HG03103 (cell line): ENCODE data around the gene NOA1.

ENCODE experiments used
- ATAC-seq: cut with Tn5 transposase; IDR thresholded peaks from one replicate; pipeline ENCODE4 v1.9.1; 2021; ENCODE audit warnings: low read depth; ENCODE audit not compliant: unreplicated experiment

The NOA1 gene

DNA sequence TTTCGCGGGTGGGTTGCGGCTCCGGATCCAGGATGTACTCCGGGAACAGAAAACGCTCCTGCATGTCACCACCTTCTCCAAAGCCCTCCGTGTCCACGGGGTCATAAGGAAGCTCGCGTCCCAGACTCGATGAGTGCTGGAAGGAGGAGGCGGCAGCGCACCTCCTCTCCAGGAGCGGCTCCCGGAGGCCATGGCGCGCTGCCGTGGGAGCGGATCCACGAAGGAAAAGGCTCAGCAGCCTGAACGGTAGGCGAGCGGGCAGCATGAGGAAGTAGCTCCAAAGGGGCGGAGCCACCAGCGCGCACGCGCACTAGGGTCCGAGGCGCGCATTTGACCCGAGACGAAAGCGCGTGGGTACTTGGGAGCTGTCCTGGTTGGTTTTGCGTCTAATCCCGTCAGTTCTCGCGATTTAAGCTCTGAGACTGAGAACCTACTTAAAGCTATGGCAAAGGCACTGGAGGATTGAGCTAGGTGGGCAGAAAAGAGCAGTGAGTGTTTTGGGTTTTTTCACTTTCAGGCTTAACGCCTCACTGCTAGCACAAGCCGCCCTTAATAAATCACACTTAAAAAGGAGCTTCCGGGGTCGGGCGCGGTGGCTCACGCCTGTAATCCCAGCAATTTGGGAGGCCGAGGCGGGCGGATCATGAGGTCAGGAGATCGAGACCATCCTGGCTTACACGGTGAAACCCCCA, at the start of gene NOA1:
NOA1 (minus strand) TSS at position 286 of the 692 bp plus-strand sequence; CDS start at position 265, 21 bp downstream.
- peak; percentile 81 for ATAC-seq

DNA sequence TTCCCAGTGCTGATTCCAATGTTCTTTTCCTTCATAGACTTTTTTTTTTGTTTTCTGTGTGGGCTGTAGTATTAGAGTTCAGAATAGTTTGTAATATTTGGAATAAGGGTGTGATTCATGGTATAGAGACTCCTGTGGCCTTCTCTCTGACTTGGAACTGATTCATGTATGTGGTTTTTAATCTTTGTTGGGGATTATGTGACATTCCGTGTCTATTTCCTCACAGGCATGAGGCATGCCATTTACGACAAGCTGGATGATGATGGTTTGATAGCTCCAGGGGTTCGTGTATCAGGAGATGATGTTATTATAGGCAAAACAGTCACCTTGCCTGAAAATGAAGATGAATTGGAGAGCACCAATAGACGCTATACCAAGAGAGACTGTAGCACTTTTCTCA, 45.7 kb upstream of the NOA1 start:
- ATAC-seq = no peak

DNA sequence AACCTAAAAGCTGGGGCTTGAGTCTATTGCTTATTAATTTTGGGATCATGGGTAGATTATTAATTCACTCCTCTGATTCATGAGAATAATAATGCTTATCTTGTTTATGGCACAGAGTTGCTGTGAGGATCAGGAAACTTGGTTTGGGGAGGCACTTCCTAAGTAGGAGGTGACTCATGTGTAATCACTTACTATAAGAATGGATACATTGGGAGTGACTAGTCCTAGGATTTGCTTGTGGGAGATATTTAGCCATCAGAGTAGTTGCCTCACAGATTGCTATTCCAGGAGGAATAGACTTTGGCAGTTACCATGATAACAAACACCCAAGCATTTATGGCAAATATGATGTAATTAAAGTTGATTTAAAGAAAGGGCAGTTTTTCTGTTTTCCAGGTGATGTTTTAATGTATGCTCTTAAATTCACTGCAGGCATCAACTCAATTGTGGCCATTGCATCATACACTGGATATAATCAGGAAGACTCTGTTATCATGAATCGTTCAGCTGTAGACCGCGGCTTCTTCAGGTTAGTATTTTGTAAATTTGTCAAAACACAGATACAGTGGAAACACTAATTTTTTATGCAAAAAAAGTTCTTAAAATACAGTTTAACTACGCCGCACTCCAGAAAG, 43.2 kb upstream of the NOA1 start:
- ATAC-seq = no peak

DNA sequence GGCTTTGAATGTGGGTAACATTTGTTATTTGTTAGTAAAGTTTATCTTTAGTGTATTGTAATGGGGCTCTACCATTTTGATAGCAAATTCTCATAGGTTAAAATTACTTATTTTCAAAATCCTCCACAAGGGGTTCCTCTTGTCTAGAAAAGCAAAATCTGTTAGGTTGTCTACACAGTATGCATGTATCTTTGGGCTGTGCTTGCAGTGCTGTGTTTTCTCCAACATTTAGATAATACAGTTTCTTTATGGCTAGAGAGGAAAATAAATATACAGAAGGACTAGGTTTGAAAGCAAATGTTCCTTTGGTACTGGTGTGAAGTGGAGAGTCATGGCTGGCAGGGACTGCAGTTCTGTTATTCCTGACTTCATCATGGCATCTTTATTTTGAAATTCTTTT, 41.6 kb upstream of the NOA1 start:
- no peak for ATAC-seq

DNA sequence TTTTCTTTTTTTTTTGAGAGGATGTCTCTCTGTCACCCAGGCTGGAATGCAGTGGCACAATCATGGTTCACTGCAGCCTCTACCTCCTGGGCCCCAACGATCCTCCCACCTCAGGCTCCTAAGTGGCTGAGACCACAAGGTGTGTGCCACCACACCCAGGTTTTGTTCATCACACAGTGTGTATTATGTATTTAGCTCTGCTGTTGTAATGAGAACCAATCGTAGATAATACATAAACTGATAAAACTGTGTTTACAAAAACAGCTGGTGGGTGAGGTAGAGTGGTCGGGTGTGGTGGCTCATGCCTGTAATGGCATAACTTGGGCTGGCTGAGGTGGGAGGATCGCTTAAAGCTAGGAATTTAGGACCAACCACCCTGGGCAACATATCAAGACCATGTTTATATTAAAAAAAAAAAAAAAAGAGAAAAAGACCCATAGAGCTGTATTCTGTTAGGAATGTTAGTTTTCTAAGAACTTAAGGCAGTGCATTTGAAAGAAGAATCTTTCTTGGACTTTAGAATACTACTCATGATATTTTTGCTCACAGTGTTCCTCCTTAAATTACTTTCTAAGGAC, 36.2 kb upstream of the NOA1 start:
- ATAC-seq = no peak

DNA sequence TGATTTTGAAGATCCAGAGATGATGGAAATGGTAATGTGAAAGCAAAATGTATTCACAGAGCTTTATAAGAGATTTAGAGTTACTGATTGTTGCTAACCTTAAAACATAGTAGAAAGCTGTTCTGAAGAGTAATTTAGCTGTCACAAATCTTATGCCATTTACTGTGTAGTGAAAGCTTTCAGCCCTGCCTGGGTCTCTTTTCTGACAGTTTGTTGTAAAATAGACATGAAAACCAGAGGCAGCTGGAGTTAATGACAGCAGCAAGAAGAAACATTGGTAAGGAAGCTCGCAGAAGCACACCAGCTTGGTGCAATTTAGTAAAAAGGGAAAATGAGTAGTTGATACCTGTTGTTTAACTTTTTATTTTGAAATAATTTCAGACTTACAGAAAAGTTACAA, 22.3 kb upstream of the NOA1 start:
- no peak for ATAC-seq

DNA sequence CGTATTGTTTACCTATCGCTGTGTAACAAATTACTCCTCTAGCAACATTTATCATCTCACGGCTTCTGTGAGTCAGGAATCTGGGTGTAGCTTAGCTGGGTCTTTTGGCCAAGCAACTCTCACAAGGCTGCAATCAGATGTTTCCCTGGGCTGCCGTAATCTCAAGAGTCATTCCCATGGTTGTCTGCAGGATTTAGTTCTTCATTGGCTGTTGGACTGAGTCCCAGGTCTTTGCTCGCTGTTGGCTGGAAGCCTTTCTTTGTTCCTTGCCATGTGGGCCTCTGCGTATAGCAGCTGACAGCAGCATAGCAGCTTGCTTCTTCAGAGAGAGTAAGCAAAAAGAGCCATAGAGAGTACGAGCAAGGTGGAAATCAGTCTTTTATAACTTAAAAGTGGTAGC, 18.1 kb upstream of the NOA1 start:
- ATAC-seq = no peak

DNA sequence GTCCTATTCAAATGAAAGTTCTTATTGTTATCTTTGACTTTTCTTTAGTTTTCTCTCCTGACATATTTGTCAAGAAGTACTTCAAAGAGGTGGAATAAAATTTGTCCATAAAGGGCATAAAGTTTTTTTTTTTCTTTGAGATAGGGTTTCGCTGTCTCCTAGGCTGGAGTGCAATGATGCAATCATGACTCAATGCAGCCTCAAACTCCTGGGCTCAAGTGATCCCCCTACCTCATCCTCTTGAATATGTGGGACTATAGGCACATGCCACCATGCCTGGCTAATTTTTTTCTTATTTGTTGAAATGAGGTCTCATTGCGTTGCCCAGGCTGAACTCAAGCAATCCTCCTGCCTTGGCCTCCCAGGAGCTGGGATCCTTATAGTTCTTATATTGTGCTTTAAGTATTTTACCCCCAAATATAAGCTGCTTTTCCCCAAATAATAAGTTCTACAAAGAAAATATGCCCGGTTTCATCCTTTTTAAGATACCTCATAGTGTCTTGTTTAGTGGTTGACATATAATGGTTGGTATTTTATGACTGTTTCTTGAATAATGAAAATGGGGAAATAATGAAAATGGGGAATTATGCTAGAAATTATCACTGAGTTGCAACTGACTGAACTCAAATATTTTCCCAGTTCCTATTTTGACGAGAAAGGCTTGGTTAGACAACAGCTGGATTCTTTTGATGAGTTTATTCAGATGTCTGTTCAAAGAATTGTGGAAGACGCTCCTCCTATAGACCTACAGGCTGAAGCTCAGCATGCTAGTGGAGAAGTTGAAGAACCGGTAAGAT, 12.9 kb upstream of the NOA1 start:
- ATAC-seq = no peak

DNA sequence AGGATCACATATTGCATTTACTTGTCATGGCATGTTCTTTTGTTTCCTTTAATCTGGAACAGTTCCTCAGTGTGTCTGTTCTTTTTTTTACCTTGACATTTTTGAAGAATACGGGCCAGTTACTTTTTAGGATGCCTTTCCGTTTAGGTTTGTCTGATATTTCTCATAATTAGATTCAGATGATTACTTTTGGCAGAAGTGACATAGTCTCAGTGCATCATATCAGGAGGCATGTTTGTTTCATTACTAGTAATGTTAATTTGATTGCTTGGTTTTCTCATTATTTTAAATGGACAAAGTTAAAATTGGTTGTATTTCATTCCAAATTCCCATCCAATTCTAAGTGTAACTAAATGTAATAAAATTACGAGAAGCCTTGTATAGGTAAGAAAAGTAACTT, 9.5 kb upstream of the NOA1 start:
- ATAC-seq = no peak

DNA sequence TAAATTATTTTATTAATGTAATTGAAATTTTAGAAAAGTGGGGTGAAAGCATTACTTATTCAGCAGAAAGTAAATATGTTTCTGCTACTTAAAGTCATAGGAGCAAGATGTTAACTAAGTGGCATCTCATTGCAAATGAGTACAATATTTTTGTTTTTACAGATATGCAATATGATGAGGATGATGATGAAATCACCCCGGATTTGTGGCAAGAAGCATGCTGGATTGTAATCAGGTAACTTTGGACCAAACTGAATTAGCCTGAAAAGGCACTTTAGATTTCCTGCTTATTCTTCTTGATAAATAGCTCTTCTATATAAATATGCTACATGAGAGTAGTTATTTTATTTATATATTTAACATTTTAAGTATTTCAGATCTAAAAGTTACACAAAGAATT, 8.8 kb upstream of the NOA1 start:
- ATAC-seq = no peak

DNA sequence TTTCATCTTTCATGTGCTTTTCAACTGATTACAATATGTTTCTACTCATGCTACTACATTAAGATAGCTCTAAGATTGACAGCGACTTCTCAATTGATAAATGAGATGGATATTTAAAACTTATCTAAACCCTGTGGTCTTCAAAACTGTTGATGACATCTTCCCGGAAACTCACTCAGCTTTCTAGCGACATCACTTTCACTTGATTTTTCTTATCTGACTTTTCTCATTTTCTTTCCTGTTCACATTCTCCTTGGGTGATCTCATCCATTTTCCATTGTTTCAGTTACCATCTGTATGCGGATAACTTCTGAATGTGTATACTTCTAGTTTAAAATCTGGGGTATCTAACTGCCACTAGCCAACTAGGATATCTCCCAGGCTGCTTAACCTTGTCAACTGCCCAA, 4.4 kb upstream of the NOA1 start:
- ATAC-seq = no peak

DNA sequence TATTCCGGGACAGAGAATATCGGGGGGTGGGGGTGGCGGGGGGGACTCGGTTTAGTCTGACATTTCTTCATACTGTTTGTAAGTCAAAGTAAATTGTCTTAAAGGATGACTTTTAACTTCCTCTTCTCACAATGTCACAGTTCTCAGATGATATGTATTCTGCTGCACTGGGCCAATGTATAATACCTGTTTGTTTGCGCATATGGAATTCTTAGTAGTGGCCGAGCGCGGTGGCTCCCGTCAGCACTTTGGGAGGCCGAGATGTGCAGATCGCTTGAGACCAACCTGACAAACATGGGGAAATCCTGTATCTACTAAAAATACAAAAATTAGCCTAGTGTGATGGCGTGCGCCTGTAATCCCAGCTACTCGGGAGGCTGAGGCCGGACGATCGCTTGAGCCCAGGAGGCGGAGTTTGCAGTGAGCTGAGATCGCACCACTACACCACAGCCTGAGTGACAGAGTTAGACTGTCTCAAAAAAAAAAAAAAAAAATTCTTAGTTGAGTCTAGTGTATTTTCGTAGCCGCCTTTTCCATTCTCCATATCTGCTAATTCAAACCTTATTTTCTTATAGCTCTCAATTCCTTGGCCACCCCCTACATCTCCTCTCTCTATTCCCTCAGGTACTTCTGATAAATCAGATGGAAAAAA, 2.1 kb upstream of the NOA1 start:
- ATAC-seq = no peak

DNA sequence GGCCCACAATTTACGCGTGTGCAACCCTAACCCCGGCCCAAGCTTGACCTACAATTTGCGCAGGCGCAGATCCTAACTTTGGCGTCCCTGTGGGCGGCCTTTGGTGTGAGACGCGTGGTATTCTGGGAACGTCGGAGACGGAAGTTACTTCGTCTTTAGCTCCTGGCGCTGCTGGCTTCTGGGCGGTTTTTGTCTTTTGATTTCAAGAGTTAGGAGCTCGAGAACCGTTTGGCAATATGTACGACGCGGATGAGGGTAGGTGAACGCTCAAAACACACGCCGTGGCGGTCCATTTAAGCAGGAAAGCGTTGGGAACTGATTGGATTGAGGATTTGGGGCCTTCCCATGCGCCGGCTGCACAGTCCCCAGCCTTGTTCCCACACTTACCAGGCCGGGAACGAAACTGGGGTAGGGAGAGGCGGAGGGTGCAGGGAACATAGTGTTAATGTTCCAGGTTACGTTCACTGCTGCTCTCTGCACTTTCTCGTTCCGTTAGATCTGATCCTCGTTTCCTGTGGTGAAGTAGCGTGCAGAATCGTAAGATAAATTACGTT, 1.4 kb upstream of the NOA1 start, which contains the start of gene POLR2B:
POLR2B (plus strand) TSS at position 147 of the 554 bp plus-strand sequence; CDS start at position 237, 90 bp downstream.
- peak; percentile 46 for ATAC-seq

DNA sequence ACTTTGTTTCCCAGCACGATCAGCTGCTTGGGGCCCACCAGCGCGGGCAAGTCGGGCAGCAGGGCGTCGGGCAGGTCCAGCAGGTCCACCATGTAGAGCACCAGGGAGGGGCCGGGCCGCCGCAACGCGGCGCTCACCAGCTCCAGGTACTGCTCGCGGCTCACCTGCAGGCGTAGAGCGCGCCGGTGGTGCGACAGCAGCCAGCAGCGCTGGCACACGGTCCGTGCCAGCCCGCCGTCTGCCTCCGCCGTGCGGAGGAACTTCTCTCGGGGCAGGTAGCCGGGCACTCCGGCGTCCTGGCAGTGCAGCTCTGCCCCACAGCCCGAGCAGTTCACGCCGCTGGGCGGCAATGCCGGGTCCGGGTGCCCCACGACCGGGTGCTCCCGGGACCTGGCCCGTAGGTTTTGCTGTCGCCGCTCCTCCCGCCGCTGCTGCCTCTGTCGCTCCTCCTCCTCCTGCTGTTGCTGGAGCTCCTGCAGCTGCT, 527 bp downstream of the NOA1 start:
- peak; percentile 18 for ATAC-seq

DNA sequence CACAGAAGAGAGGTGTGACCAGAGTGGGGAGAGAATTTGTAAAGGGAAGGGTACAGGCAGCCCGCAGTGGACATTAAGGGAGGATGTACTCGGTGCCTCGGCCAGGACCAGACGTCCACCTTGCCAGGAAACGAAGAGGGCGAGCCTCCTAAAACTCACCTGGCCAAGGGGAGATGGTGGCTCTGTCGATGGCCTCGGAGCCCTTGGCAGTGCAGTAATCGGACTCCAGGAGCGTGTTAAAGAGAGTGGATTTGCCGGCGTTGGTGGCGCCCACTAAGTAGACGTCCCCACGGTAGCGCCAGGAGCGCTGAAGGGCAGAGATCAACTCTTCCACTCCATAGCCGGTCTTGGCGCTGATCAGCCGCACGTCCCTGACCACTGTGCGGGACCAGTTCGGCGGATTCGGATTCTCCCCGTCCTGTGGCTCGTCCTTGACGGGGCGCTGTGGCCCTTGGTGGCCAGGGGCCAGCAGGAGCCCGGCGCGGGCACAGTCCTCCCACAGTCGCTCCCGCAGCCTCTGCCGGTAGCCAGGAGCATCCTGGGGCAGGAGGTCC, 1.0 kb downstream of the NOA1 start:
- no peak for ATAC-seq

DNA sequence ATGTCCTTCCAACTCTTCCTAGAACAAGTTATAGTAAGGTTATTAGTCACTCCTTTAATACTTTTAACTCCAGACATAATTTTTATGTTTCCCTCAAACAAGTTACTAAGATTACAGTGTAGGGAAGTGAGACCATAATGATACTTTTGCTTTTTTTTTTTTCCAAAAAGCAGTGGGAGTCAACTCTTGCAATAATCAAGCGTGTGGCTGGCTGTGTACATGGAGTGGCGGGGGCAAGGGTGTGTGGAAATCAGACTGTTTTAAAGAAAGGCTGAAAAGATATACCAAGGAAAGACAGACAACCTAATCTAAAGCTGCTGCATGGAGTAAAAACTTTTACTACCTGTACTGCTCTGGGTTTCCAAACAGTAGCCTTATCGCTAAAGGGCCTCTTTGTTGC, 4.1 kb downstream of the NOA1 start:
- no peak for ATAC-seq

DNA sequence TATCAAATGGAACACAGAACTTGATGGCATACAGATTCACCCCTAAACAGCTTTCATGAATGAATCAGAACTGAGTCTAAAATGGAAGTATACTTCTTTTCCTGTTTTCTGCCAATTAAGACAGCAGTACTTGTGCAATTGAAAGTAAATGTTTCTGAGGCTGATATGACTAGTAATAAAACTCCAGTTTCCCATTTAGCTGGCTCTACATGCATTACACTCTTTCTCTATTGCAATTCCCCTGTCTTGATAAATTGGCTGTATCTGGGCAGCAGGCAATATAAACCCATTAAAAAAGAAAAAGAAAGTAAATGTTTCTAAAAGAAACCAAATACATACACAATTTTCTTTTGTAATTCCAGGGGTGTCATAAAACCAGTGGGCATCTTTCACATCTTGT, 4.6 kb downstream of the NOA1 start:
- no peak for ATAC-seq

DNA sequence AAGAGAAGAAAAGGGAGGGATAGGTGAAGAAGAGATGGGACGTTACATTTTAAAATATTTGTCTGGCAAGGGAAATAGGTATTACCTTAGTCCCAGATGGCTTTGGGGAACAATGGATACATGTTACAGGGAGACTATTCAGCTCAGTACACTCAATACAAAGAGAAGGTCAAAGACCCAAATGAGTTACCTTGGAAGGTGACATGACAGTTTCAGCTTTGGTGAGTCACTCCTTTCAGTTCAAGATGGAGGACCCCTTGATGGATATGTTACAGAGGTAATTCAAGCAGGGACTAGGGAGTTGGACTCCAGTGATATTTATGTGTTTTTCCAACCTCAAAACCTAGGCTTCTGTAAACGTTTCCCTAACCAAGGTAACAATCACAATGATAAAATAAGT, 5.0 kb downstream of the NOA1 start:
- ATAC-seq = no peak

DNA sequence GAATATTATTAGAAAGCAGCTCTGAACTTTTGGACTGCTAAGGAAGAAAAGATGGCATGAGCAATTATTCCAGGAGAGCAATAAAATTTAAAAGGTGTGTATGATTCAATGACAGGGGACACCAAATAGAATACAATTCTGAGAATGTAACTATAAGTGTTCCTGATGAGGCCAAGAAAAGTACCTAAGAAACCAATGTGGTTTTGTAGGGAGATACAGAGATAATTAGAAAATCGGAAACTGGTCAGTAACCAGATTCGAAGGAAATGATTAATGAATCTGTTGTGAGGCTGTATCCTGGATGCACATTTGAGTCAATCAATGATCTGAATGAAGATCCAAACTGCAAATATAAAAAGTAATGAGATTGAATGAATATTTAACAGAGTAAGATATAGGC, 6.0 kb downstream of the NOA1 start:
- ATAC-seq = no peak

DNA sequence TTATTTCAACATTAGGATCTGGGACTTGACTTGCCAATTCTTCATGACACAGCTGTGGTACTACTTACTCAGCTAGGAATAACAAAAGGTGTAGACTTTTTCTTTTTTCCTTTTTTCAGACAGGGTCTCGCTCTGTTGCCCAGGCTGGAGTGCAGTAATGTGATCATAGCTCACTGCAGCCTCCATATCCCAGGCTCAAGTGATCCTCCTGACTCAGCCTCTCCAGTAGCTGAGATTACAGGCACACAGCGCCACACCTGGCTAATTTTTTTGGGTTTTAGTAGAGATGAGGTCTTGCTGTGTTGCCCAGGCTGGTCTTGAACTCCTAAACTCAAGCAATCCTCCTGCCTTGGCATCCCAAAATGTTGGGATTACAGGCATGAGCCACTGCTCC, 16.3 kb downstream of the NOA1 start:
- ATAC-seq = no peak
